SU-DHL-6 (cell line): Measurements from ENCODE around the gene TFEB.

Experiments used
- H2AFZ ChIP-seq: fragments of 200-600 bp; sonication (generic); 2 replicates; pipeline ENCODE4 v1.6.1; 2014; ENCODE audit warnings: low read depth, mild to moderate bottlenecking, moderate library complexity, mixed read lengths, antibody characterized with exemption, low read length; ENCODE audit not compliant: severe bottlenecking
- H3F3A ChIP-seq: fragments of 200-600 bp; shearing (Covaris generic); 2 replicates; pipeline ENCODE4 v1.6.0; 2016; ENCODE audit warnings: antibody characterized with exemption, mild to moderate bottlenecking; ENCODE audit not compliant: insufficient read depth
- H3K27ac ChIP-seq: fragments of 200-600 bp; sonication (generic); 2 replicates; pipeline ENCODE4 v1.5.1; 2016; ENCODE audit warnings: low read depth, mild to moderate bottlenecking, low read length, moderate library complexity, mixed read lengths
- H3K27me3 ChIP-seq: fragments of 200-600 bp; sonication (generic), shearing (Covaris generic); 2 replicates; pipeline ENCODE4 v1.6.0; 2014; ENCODE audit warnings: mild to moderate bottlenecking, low read length
- H3K36me3 ChIP-seq: fragments of 200-600 bp; sonication (generic); 2 replicates; pipeline ENCODE4 v1.6.1; 2014; ENCODE audit warnings: mild to moderate bottlenecking, low read length, mixed read lengths
- H3K4me2 ChIP-seq: fragments of 300-600, 200-600 bp; shearing (Covaris generic), sonication (generic); 2 replicates; pipeline ENCODE4 v1.6.0; 2014; ENCODE audit warnings: low read length, low read depth, mild to moderate bottlenecking; ENCODE audit not compliant: poor library complexity, severe bottlenecking
- H3K4me3 ChIP-seq: fragments of 200-600 bp; sonication (generic); 2 replicates; pipeline ENCODE4 v1.5.1; 2014; ENCODE audit warnings: antibody characterized with exemption, low read length, mild to moderate bottlenecking, mixed read lengths; ENCODE audit not compliant: insufficient read depth, poor library complexity, severe bottlenecking
- H3K79me2 ChIP-seq: fragments of 200-600 bp; sonication (generic); 2 replicates; pipeline ENCODE4 v1.6.1; 2014; ENCODE audit warnings: mild to moderate bottlenecking, low read length, moderate library complexity; ENCODE audit not compliant: insufficient read depth
- H3K9ac ChIP-seq: fragments of 200-600 bp; sonication (generic); 2 replicates; pipeline ENCODE4 v1.7.0; 2014; ENCODE audit warnings: mild to moderate bottlenecking, low read length
- H3K9me2 ChIP-seq: fragments of 200-600 bp; sonication (generic); replicated peaks from 2 replicates; pipeline ENCODE4 v1.6.1; 2014; ENCODE audit warnings: low read length; ENCODE audit not compliant: insufficient read depth
- H3K9me3 ChIP-seq: fragments of 200-600 bp; sonication (generic); 2 replicates; pipeline ENCODE4 v1.6.1; 2014; ENCODE audit warnings: low read length, mixed read lengths; ENCODE audit not compliant: insufficient read depth
- H4K20me1 ChIP-seq: fragments of 200-600 bp; sonication (generic); 2 replicates; pipeline ENCODE4 v1.6.1; 2014; ENCODE audit warnings: low read depth, mild to moderate bottlenecking, antibody characterized with exemption, low read length, moderate library complexity, mixed read lengths
- CTCF ChIP-seq: fragments of 200-600 bp; sonication (generic); IDR thresholded peaks from one replicate; pipeline ENCODE4 v1.5.1; 2017; ENCODE audit warnings: antibody characterized with exemption, mild to moderate bottlenecking, low read length, moderate library complexity; ENCODE audit not compliant: insufficient read depth, poor library complexity, severe bottlenecking
- EZH2phosphoT487 ChIP-seq: fragments of 200-600 bp; sonication (generic), shearing (Covaris generic); conservative IDR thresholded peaks from 2 replicates; pipeline ENCODE4 v1.6.1; 2018; ENCODE audit warnings: mild to moderate bottlenecking, antibody characterized with exemption, low read length, moderate library complexity, mixed read lengths

Gene TFEB

GRCh38 chr6:41651246-41651961, 84.0 kb downstream of the TFEB start:
- H3K36me3 ChIP-seq, result no peaks in the 10 kb centered on the region
- no peak overlapping the region for H3K4me2 ChIP-seq
- no peaks in the 10 kb centered on the region for H3K79me2 ChIP-seq
- H3F3A ChIP-seq, result no peaks in the 10 kb centered on the region
- H3K9me3 ChIP-seq, result no peaks in the 10 kb centered on the region
- TF ChIP-seq EZH2phosphoT487, result no peak
- TF ChIP-seq CTCF, result no peak
- no peaks in the 10 kb centered on the region for H4K20me1 ChIP-seq
- H2AFZ ChIP-seq, result no peak overlapping the region
- H3K9ac ChIP-seq, result no peak overlapping the region
- H3K27me3 ChIP-seq, result no peaks in the 10 kb centered on the region
- no peak overlapping the region for H3K27ac ChIP-seq
- H3K9me2 ChIP-seq, result no peaks in the 10 kb centered on the region
- no peak overlapping the region for H3K4me3 ChIP-seq

- Histone ChIP-seq H3K27ac (no peak overlapping the region), H2AFZ (no peak overlapping the region), H3K9me2 (no peaks in the 10 kb centered on the region), H3K4me3 (no peak overlapping the region), H3K9me3 (no peaks in the 10 kb centered on the region), H4K20me1 (no peaks in the 10 kb centered on the region), H3F3A (no peaks in the 10 kb centered on the region), H3K4me2 (no peak overlapping the region), H3K36me3 (no peaks in the 10 kb centered on the region), H3K79me2 (no peaks in the 10 kb centered on the region), H3K27me3 (no peaks in the 10 kb centered on the region), H3K9ac (no peak overlapping the region)
- TF ChIP-seq EZH2phosphoT487 (no peak), CTCF (no peak)
These were observed 85.3 kb downstream of the TFEB start for GRCh38 chr6:41650120-41650519.

- Histone ChIP-seq H4K20me1 (no peaks in the 10 kb centered on the region), H3K27me3 (no peaks in the 10 kb centered on the region), H3K36me3 (no peaks in the 10 kb centered on the region), H3K79me2 (no peaks in the 10 kb centered on the region), H3K9me3 (no peaks in the 10 kb centered on the region), H3K4me3 (no peak overlapping the region), H3F3A (no peaks in the 10 kb centered on the region), H3K27ac (no peak overlapping the region), H3K9me2 (no peaks in the 10 kb centered on the region), H2AFZ (no peak overlapping the region), H3K9ac (no peak overlapping the region), H3K4me2 (no peak overlapping the region)
- TF ChIP-seq CTCF (no peak), EZH2phosphoT487 (no peak)
These were observed 85.8 kb downstream of the TFEB start for GRCh38 chr6:41649596-41649995.
